H1 (cell line): Measurements from ENCODE around the gene ARHGAP42. TPM values are rescaled to one million over a fixed set of nuclear protein-coding genes. Genes with fewer than 3 reads are reported as not detected.

Source experiments
- CTCF ChIA-PET: fragments of 300-600 bp; sonication (Branson Sonifier 250); formaldehyde crosslinking; loops from one replicate; lab custom pipeline; 2021; ENCODE audit not compliant: partially characterized antibody; lab: Charles Lee
- POLR2A ChIA-PET: fragments of 300-600 bp; sonication (Branson Sonifier 250); formaldehyde crosslinking; loops from one replicate; lab custom pipeline; 2021; ENCODE audit warnings: inconsistent platforms; ENCODE audit not compliant: partially characterized antibody; lab: Charles Lee
- DNase-seq, 2 experiments: peaks; one replicate each; pipeline versions ENCODE4 v3.0.0 to v3.0.0-alpha.2; 2010 to 2022; ENCODE audit warnings: low spot score in 2 of 2, low read depth in 1 of 2, mixed read lengths in 1 of 2
- FAIRE-seq: peaks from 2 replicates; lab custom pipeline; 2011; peaks lifted over from hg19 to GRCh38; lab: Jason Lieb, UNC
- H2AFZ ChIP-seq: 2 replicates; pipeline ENCODE4 v1.8.1; 2012; ENCODE audit warnings: low read length, inconsistent platforms
- H2AK5ac ChIP-seq: 2 replicates; pipeline ENCODE4 v1.6.1; 2013; ENCODE audit warnings: low read depth, low read length
- H2BK120ac ChIP-seq: replicated peaks from 2 replicates; pipeline ENCODE3; 2013; ENCODE audit warnings: low read depth, low read length, inconsistent platforms
- H2BK12ac ChIP-seq: 2 replicates; pipeline ENCODE4 v1.6.1; 2013; ENCODE audit warnings: low read depth, low read length
- H2BK15ac ChIP-seq: 2 replicates; pipeline ENCODE4 v1.6.1; 2013; ENCODE audit warnings: low read length
- H2BK20ac ChIP-seq: 2 replicates; pipeline ENCODE4 v1.6.1; 2013; ENCODE audit warnings: low read length
- H2BK5ac ChIP-seq: 2 replicates; pipeline ENCODE4 v1.6.1; 2013; ENCODE audit warnings: low read depth, low read length
- H3K14ac ChIP-seq: 2 replicates; pipeline ENCODE4 v1.6.1; 2013; ENCODE audit warnings: inconsistent platforms; ENCODE audit not compliant: insufficient read length
- H3K18ac ChIP-seq: 2 replicates; pipeline ENCODE4 v1.6.1; 2013; ENCODE audit warnings: low read length; ENCODE audit errors: extremely low read depth
- H3K23ac ChIP-seq: 2 replicates; pipeline ENCODE4 v1.6.1; 2013; ENCODE audit warnings: inconsistent platforms; ENCODE audit not compliant: insufficient read length
- H3K23me2 ChIP-seq: 2 replicates; pipeline ENCODE4 v1.6.1; 2013; ENCODE audit warnings: low read depth, low read length
- H3K27ac ChIP-seq: 2 replicates; pipeline ENCODE4 v1.6.1; 2011; ENCODE audit warnings: low read depth, low read length, inconsistent platforms
- H3K27me3 ChIP-seq, 4 experiments: replicated peaks in 1 of 4; 1 replicate in 1 of 4; 2 replicates in 3 of 4; pipeline versions ENCODE4 v1.6.1 to v1.8.1; 2011 to 2013; ENCODE audit warnings: low read length in 3 of 4, mild to moderate bottlenecking in 3 of 4, inconsistent platforms in 2 of 4, mixed read lengths in 2 of 4, moderate library complexity in 1 of 4; ENCODE audit not compliant: control insufficient read depth in 3 of 4, insufficient read depth in 3 of 4; ENCODE audit errors: extremely low read depth in 1 of 4
- H3K36me3 ChIP-seq, 4 experiments: 2 replicates each; pipeline versions ENCODE4 v1.6.1 to v1.8.1; 2011 to 2013; ENCODE audit warnings: mild to moderate bottlenecking in 4 of 4, low read length in 3 of 4, moderate library complexity in 2 of 4, control low read depth in 1 of 4, inconsistent platforms in 1 of 4; ENCODE audit not compliant: insufficient read depth in 4 of 4, control insufficient read depth in 2 of 4
- H3K4ac ChIP-seq: replicated peaks from 2 replicates; pipeline ENCODE3; 2013; ENCODE audit warnings: low read length, low read depth, mixed read lengths, inconsistent platforms; ENCODE audit not compliant: insufficient read length
- H3K4me1 ChIP-seq, 4 experiments: replicated peaks in 1 of 4; 1 replicate in 1 of 4; 2 replicates in 3 of 4; pipeline versions ENCODE4 v1.6.1 to v1.8.1; 2011 to 2013; ENCODE audit warnings: low read length in 3 of 4, inconsistent platforms in 2 of 4, mixed read lengths in 1 of 4; ENCODE audit not compliant: insufficient read depth in 4 of 4, control insufficient read depth in 3 of 4
- H3K4me2 ChIP-seq, 2 experiments: 2 replicates each; pipeline versions ENCODE4 v1.6.1 to v1.8.1; 2011 to 2013; ENCODE audit warnings: low read depth in 2 of 2, low read length in 2 of 2, control low read depth in 1 of 2, inconsistent platforms in 1 of 2, mild to moderate bottlenecking in 1 of 2; ENCODE audit not compliant: insufficient read depth in 1 of 2
- H3K4me3 ChIP-seq, 4 experiments: fragments of 200-600, 300-600 bp in 1 of 4; sonication (generic), shearing (Covaris generic), sonication (Bioruptor Twin) in 1 of 4; 2 replicates each; pipeline versions ENCODE4 v1.5.1 to v1.8.1; 2011 to 2016; ENCODE audit warnings: low read length in 4 of 4, low read depth in 3 of 4, control low read depth in 2 of 4, inconsistent platforms in 2 of 4, mild to moderate bottlenecking in 2 of 4, mixed read lengths in 1 of 4, moderate library complexity in 1 of 4; ENCODE audit not compliant: insufficient read depth in 2 of 4; ENCODE audit errors: extremely low read depth in 1 of 4
- H3K56ac ChIP-seq: replicated peaks from 2 replicates; pipeline ENCODE3; 2013; ENCODE audit warnings: low read depth, mild to moderate bottlenecking, mixed read lengths, low read length, inconsistent platforms; ENCODE audit not compliant: insufficient read length
- H3K79me1 ChIP-seq: 2 replicates; pipeline ENCODE4 v1.6.1; 2013; ENCODE audit warnings: low read depth, low read length, control low read depth
- H3K79me2 ChIP-seq, 2 experiments: 2 replicates each; pipeline versions ENCODE4 v1.6.1 to v1.8.1; 2012 to 2013; ENCODE audit warnings: low read length in 2 of 2, mild to moderate bottlenecking in 2 of 2, inconsistent platforms in 1 of 2; ENCODE audit not compliant: insufficient read depth in 2 of 2, control insufficient read depth in 1 of 2
- H3K9ac ChIP-seq, 4 experiments: replicated peaks in 1 of 4; 1 replicate in 1 of 4; 2 replicates in 3 of 4; pipeline versions ENCODE4 v1.6.1 to v1.8.1; 2011 to 2013; ENCODE audit warnings: low read depth in 3 of 4, low read length in 3 of 4, control low read depth in 2 of 4, mild to moderate bottlenecking in 2 of 4, moderate library complexity in 2 of 4, inconsistent platforms in 1 of 4; ENCODE audit errors: extremely low read depth in 1 of 4
- H3K9me3 ChIP-seq, 2 experiments: 2 replicates each; pipeline versions ENCODE4 v1.6.1 to v1.8.1; 2012 to 2013; ENCODE audit warnings: mild to moderate bottlenecking in 2 of 2, moderate library complexity in 2 of 2, control low read depth in 1 of 2, inconsistent platforms in 1 of 2, low read depth in 1 of 2, low read length in 1 of 2, mixed read lengths in 1 of 2; ENCODE audit not compliant: insufficient read depth in 2 of 2
- H4K20me1 ChIP-seq, 2 experiments: replicated peaks in 1 of 2; 2 replicates each; pipeline versions ENCODE3 to v1.8.1; 2011 to 2013; ENCODE audit warnings: inconsistent platforms in 2 of 2, low read length in 2 of 2, mild to moderate bottlenecking in 1 of 2; ENCODE audit not compliant: insufficient read depth in 2 of 2, control insufficient read depth in 1 of 2
- H4K5ac ChIP-seq: 2 replicates; pipeline ENCODE4 v1.6.1; 2013; ENCODE audit warnings: low read length, low read depth, mixed read lengths, inconsistent platforms; ENCODE audit not compliant: insufficient read length
- H4K8ac ChIP-seq: 2 replicates; pipeline ENCODE4 v1.8.0; 2013; ENCODE audit warnings: mild to moderate bottlenecking, moderate library complexity, low read length, inconsistent platforms; ENCODE audit not compliant: insufficient read depth; ENCODE audit errors: extremely low read depth
- H4K91ac ChIP-seq: replicated peaks from 2 replicates; pipeline ENCODE3; 2013; ENCODE audit warnings: low read length, mixed read lengths, inconsistent platforms; ENCODE audit not compliant: insufficient read length
- CTCF ChIP-seq, 3 experiments: IDR thresholded peaks; 1 replicate in 2 of 3; 2 replicates in 1 of 3; pipeline versions ENCODE4 v1.5.1 to v1.6.1; 2011; ENCODE audit warnings: low read length in 3 of 3, mild to moderate bottlenecking in 3 of 3, inconsistent platforms in 2 of 3, low read depth in 1 of 3, moderate library complexity in 1 of 3; ENCODE audit not compliant: insufficient read depth in 1 of 3; ENCODE audit errors: control extremely low read depth in 1 of 3
- MAFK ChIP-seq: IDR thresholded peaks from 2 replicates; pipeline ENCODE4 v1.6.1; 2012; ENCODE audit warnings: low read depth, mild to moderate bottlenecking, improper control_type of control experiment, low read length
- RAD21 ChIP-seq, 2 experiments: IDR thresholded peaks in 1 of 2; conservative IDR thresholded peaks in 1 of 2; 2 replicates each; pipeline ENCODE4 v1.6.1; 2011; ENCODE audit warnings: low read depth in 2 of 2, low read length in 2 of 2, improper control_type of control experiment in 1 of 2, inconsistent platforms in 1 of 2, mild to moderate bottlenecking in 1 of 2, moderate library complexity in 1 of 2
- WGBS, 2 experiments: shearing (Covaris generic) in 1 of 2; methylation state at CpG; one replicate each; pipeline versions ENCODE4 v1.1.6 to v1.1.7; 2013 to 2015; ENCODE audit warnings: low lambda C conversion rate in 2 of 2, mixed read lengths in 2 of 2, inconsistent platforms in 1 of 2, low coverage in 1 of 2, missing lambda C conversion rate in 1 of 2; ENCODE audit not compliant: insufficient replicate concordance in 2 of 2, insufficient coverage in 1 of 2, insufficient read length in 1 of 2; ENCODE audit errors: extremely low coverage in 1 of 2, missing lambda C conversion rate in 1 of 2; 5-methylcytosine and 5-hydroxymethylcytosine counted together
- polyA plus RNA-seq, 7 experiments: library from polyadenylated mRNA; depleted of rRNA in 3 of 7; stranded (reverse) in 5 of 7; unstranded in 2 of 7; fragments of >200 nt in 5 of 7; fragments of 200-250 nt in 2 of 7; gene quantifications; 1 replicate in 5 of 7; 2 replicates in 1 of 7; 4 replicates in 1 of 7; pipeline versions ENCODE4 v1.2.1 to v1.2.3, GENCODE V29; 2011 to 2013; ENCODE audit warnings: missing spikeins in 2 of 7, mixed read lengths in 2 of 7
- total RNA-seq: library from RNA; stranded (reverse); fragmentation: NEBNext Ultra II Directional; extraction: Animal tissue kit (Norgen Biotek cat#: 25700); gene quantifications from 2 replicates; pipeline ENCODE4 v1.2.1, GENCODE V29; 2021

ARHGAP42 gene
- total and polyA plus RNA-seq, 2 of the 8 experiments (the other 6 are each of a cell fraction or from before 2014, with no cell fraction given) = 22.2 to 33.5 TPM

GRCh38 chr11:100769617-100770016, 82.5 kb downstream of the ARHGAP42 start:
- Histone ChIP-seq H2BK5ac (no peak overlapping the region), H2AFZ (no peak overlapping the region), H3K36me3 (peaks cover 0 to 7% (median 3%) of the 10 kb centered on the region in 4 experiments; a peak in 3 of 8 replicates), H4K91ac (no peak overlapping the region), H2BK120ac (no peak overlapping the region), H3K27ac (no peak overlapping the region), H3K18ac (no peak overlapping the region), H4K20me1 (no peaks in the 10 kb centered on the region), H2BK15ac (no peak overlapping the region), H3K4me3 (no peak overlapping the region), H3K79me1 (no peaks in the 10 kb centered on the region), H3K23ac (no peak overlapping the region), H3K9ac (peak overlapping the region in 1 of 4 experiments; percentile 34; a peak in 1 of 7 replicates), H3K14ac (no peak overlapping the region), H3K79me2 (peaks cover 0 to 34% of the 10 kb centered on the region in 2 experiments; a peak in 2 of 4 replicates), H3K4me1 (peaks cover 0 to 5% (median 2%) of the 10 kb centered on the region in 4 experiments; a peak in 2 of 7 replicates), H3K56ac (no peak overlapping the region), H4K5ac (no peak overlapping the region), H3K9me3 (no peaks in the 10 kb centered on the region), H2BK20ac (no peak overlapping the region), H3K27me3 (no peaks in the 10 kb centered on the region), H3K4me2 (0 out of 4 replicates have a peak overlapping the region, but pooled peaks of 1 of the 2 experiments have one; percentile 9), H2AK5ac (no peak overlapping the region), H3K4ac (no peak overlapping the region), H2BK12ac (no peak overlapping the region), H3K23me2 (no peaks in the 10 kb centered on the region; the same call in 1 of the 2 replicates), H4K8ac (no peak overlapping the region)
- DNase-seq (no peak), FAIRE-seq (no peak)
- 84% methylated on average over 3 of the region's 3 CpGs; no CpG with 5 or more reads in 1 of the 2 experiments for WGBS, 2 experiments
- POLR2A ChIA-PET = interaction anchor here (2.2 kb wide), 1 partner anchor 10 kb away, joined by 8 read pairs; no protein-coding TSS in a partner anchor
- CTCF ChIA-PET = interaction anchor here (0.6 to 0.9 kb wide), 3 partner anchors 9 to 618 kb away, joined by 3 to 5 read pairs (median 4); no protein-coding TSS in a partner anchor
- TF ChIP-seq MAFK (no peak), CTCF (IDR thresholded peaks at IDR 0.05; ENCODE audit: control extremely low read depth in 1 of 3, insufficient read depth in 1 of 3, low read depth in 1 of 3, low read length in 3 of 3) (0 out of 4 replicates have a peak, but pooled peaks of 1 of the 3 experiments have one; percentile 12), RAD21 (IDR thresholded peaks at IDR 0.05 in 1 of 2, conservative IDR thresholded peaks at IDR 0.05 in 1 of 2; ENCODE audit: low read depth in 2 of 2, low read length in 2 of 2) (peak in 1 of 2 experiments; percentile 21; a peak in 1 of 4 replicates)
